Lower leg skin (tissue), 3 donors: ENCODE measurements around the gene PIGW.

Experiments
- CTCF ChIP-seq, 3 donors: fragments of 450-650 bp; IDR thresholded peaks; one replicate each; pipeline ENCODE4 v1.5.1; 2016; ENCODE audit warnings: antibody characterized with exemption in 3 of 3, mild to moderate bottlenecking in 3 of 3, moderate library complexity in 2 of 3
- POLR2A ChIP-seq, 2 donors: fragments of 450-650 bp; IDR thresholded peaks; one replicate each; pipeline ENCODE4 v1.6.1; 2016 to 2017; ENCODE audit warnings: antibody characterized with exemption in 2 of 2, mild to moderate bottlenecking in 1 of 2, moderate library complexity in 1 of 2

DNA sequence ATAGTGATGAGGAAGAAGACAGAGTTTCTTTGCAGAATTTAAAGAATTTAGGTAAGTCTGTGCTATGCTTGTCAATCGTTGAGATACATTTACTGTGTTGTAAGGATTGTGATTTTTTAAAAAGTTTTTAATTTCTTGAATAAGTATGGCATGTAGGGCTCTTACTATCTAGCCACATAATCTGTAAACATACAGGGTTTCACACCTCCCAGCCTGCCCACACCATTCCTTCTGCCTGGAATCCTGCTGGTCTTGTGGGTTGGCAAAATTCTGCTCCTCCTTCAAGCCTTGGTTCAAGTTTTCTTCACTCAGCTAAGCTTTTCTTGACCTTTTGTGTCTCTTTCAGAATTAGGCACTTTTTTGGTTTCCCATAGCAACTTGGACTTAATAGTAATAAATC lies 40.8 kb upstream of the PIGW start:
- TF ChIP-seq POLR2A (IDR thresholded peaks at IDR 0.05) (no peak), CTCF (IDR thresholded peaks at IDR 0.05) (no peak)
